ENCODE results near the gene TTC21B.
A peak's percentile ranks its signal among the peaks of the same experiment; 100 is the strongest.
"Not testable (repeated sequence)": the region's sequence is repeated elsewhere in the genome, so short reads cannot be mapped to it uniquely, and the experiment has no call there.

TTC21B gene

DNA sequence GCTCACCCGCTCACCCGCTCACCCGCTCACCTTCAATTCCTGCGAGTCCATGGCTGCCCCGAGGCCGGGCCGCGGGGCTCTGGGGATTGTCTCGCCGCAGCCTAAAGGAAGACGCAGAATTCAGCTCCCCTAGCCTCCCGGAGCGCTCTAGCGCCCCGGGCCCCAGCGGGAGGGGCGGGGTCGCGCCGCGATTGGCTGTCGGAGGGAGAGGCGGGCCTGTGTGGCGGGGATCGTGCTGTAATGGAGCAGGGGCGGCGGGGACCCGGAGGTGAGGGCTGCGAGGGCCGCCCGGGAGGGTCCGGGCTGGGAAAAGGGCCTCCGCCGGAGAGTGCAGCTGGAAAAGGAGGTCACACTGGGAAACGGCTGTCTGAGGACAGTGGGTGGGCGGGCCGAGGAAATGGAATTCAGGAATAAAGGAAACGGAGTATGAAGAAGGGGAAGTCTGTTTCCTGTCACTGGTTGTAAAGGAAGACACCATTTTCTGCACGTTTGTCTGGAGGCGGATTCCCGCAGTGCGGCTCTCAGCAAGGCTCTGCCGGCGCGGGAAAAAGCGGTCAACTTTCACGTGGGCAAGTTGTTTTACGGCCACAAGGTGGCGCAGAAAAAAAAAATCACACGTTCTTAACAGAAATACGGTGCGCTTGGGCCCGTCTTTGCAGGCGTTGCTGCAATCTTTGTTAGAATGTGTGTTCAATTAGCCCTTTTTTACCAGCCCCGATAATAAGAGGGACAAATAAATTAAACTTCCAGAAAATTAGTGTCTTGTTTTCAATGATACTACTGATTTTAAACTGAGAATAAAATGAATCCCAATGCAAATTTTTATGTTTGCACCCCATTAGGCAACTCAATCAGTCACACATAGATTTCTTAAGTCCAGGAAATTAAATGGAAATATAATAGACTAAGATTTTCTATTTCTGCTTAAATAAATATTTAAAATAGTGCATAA lies at the start of gene TTC21B:
TSS of gene TTC21B (minus strand) at position 122 of the 952 bp plus-strand sequence. CDS start at position 51, 71 bp downstream.
- peak; percentile 97 for DNase-seq (ENCODE audit: low spot score)

DNA sequence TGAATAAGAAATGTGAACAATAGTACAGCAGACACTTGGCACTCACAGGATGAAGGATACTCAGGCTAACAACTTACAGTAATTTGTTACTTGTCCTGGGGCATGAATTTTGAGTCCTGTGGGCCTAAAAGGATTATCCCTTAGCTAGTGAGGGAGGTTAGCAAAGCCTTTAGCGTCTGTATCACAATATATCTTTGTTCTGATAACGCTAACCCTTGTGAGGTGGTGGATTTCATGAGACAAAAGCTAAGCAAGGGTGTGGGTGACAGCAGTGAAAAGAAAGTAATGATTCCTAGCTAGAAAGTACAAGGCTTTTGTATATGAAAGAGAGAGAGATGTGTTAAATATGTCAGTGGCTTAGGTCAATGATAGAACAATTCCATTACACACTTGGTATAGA lies 46.8 kb upstream of the TTC21B start:
- no peak for DNase-seq (ENCODE audit: low spot score)

DNA sequence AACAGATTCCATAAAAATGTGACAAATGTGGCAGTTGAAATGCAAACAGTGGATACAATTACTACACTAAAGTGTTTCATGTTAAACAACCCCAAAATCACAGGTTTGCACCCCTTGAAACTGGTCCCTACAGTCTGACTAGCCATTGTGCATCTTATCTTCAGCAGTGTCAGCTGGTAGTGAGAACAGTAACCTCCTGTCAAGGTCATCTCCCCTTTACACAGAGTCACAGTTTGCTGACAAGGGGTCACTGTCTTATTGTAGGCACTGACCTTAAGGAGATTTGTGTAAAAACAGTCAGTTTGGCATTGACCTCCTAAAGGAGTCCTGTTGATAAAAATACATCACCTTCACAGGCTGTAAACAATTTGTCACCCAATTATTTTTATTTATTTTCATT lies 37.3 kb upstream of the TTC21B start:
- no peak for DNase-seq (ENCODE audit: low spot score)

DNA sequence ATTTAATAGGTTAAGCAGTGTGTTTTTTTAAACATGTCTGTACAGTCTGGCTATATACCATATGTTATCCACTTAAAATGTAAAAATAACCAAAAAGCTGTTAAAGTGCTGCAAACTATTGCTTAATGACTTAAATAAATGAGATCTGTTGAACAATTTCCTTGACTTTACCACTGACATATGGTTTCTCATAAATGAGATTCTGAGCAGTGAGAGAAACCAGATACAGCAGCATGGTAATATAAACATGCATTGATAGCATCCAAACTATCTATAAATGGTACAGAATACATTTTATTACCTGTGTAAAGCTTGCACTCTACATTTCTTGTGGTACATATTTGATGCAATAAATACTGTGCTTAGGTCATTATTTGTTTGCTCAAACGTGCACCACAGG lies 36.3 kb upstream of the TTC21B start:
- no peak for DNase-seq (ENCODE audit: low spot score)

DNA sequence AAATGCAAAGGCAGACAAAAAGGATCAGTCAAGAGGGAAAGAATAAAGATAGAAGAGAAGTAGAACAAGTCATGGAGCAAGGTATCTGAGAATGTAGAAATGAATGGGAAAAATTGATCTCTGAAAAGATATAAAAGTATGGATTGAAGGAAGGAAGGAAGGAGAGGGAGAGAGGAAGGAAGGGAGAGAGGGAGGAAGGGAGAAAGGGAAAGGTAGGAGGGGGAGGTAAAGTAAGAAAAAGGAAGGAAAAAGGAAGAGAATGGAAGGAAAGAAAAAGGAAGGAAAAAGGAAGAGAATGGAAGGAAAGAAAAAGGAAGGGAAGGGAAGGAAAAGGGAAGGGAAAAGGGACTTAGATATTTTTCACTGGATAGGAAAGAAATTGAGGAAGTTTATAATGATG lies 31.5 kb upstream of the TTC21B start:
- no peak for DNase-seq (ENCODE audit: low spot score)

DNA sequence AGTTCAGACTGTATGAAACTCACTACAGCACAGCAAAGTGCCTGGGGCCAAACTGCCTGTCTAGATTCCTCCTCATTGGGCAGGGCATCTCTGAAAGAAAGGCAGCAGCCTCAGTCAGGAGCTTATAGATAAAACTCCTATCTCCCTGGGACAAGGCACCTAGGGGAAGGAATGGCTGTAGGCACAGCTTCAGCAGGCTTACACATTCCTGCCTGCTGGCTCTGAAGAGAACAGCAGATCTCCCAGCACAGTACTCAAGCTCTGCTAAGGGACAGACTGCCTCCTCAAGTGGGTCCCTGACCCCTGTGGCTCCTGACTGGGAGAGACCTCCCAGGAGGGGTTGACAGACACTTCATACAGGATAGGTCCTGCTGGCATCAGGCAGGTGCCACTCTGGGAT lies 18.6 kb upstream of the TTC21B start:
- DNase-seq (ENCODE audit: low spot score): not testable (repeated sequence)

DNA sequence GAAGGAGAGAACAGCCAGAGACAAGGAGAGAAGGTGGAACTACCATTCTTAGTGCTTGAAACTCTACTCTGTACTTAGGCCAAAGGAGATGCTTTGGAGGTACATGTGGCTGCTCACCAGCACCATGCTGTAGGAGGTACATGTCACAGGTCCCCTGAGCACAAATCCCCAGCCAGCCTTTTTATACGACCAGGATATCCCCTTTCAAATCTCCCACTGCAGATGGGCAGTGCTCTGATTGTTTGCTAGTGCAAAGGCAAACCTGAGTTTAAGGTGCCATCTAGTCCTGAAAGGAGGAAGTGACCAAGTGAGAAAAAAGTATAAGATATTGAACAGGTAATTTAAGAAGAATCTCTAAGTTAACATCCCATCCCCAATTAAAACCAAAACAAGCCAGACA lies 17.1 kb upstream of the TTC21B start:
- no peak for DNase-seq (ENCODE audit: low spot score)

DNA sequence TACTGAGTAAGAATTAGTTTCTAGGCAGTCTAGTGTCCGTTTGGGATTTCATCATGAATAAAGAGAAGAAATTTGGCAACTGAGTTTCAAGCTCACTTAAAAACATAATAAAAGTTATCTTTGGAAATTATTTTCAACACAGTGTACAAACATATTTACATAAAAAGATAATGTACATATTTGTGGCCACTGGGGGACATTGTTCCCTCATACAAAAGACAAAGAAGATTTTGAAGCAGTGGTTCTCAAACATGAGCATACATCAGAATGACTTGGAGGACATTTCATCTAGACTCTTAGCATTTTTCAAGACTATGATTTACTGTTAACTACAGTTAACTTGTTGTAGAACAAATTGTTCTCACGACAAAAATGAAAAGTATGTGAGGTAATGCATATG lies 15.7 kb upstream of the TTC21B start:
- DNase-seq (ENCODE audit: low spot score): no peak

DNA sequence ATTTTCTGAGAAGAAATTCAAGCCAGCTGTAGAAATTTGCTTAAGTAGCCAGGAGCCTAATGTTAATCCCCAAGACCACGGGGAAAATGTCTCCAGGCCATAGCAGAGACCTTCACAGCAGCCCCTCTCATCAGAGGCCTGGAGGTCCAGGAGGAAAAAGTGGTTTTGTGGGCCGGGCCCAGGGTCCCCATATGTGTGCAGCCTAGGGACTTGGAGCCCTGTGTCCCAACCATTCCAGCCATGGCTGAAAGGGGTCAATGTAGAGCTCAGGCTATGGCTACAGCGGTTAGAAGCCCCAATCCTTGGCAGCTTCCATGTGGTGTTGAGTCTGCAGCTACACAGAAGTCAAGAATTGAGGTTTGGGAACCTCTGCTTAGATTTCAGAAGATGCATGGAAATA lies 14.2 kb upstream of the TTC21B start:
- DNase-seq (ENCODE audit: low spot score): no peak

DNA sequence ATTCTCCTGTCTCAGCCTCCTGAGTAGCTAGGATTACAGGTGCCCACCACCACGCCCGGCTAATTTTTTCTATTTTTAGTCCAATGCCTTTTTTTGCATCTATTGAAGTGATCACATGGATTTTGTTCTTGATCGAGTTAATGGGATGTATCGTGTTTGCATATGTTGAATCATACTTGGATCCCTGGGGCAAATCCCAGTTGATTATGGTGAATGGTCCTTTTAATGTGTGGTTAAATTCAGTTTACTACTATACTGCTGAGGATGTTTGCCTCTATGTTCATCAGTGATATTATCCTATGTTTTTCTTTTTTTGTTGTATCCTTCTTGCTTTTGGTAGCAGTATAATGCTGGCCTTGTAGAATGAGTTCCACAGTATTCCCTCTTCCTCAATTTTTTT lies 8.2 kb upstream of the TTC21B start:
- no peak for DNase-seq (ENCODE audit: low spot score)

DNA sequence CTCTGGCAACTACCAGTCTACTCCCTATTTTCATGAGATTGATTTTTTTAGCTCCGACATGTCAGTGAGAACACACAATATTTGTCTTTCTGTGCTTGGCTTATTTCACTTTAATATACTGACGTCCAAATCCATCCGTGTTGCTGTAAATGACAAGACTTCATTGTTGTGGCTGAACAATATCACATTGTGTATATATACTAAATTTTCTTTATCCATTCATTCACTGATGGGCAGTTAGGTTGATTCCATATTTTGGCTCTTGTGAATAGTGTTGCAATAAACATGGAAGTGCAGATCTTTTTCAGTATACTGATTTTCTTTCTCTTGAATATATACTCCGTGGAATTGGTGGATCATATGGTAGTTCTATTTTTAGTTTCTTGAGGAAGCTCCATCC lies 5.8 kb upstream of the TTC21B start:
- no peak for DNase-seq (ENCODE audit: low spot score)

DNA sequence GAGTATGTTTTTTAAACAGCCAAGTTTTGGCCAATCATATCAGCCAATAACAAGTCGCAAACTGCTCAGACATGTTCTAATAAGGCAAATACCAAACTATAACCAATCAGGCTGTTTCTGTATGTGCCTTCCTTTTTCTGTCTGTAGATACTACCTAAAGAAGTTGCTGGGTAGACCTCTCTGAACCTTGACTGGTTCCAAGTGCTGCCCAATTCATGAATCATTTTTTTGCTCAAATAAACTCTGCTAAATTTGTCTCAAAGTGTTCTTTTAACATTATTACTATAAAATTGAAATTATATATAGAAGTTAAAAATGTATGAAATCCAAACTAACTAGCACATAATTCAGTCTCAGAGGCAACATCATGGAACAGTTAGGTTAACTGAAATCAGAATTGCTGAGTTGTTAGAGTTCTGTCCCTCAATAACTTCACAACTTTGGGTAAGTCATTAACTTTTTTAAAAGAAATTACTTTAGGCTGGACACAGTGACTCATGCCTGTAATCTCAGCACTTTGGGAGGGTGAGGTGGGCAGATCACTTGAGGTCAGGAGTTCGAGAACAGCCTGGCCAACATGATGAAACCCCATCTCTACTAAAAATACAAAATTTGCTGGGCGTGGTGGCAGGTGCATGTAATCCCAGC lies 4.9 kb upstream of the TTC21B start:
- no peak for DNase-seq (ENCODE audit: low spot score)

DNA sequence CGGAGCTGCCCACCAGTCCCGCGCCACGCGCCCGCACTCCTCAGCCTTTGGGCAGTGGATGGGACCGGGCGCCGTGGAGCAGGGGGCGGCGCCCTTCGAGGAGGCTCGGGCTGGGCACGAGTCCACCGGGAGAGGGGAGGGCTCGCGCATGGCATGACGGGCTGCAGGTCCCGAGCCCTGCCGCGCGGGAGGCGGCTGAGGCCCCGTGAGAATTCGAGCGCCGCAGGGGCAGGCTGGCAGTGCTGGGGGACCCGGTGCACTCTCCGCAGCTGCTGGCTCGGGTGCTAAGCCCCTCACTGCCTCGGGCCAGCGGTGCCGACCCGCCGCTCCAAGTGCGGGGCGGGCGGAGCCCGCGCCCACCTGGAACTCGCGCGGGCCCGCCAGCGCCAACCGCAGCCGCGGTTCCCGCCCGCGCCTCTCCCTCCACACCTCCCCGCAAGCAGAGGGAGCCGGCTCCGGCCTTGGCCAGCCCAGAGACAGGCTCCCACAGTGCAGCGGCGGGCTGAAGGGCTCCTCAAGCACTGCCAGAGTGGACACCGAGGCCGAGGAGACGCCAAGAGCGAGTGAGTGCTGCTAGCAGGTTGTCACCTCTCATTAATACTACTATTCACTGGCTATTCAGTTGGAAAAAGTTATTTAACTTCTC lies 3.6 kb upstream of the TTC21B start:
- no peak for DNase-seq (ENCODE audit: low spot score)

DNA sequence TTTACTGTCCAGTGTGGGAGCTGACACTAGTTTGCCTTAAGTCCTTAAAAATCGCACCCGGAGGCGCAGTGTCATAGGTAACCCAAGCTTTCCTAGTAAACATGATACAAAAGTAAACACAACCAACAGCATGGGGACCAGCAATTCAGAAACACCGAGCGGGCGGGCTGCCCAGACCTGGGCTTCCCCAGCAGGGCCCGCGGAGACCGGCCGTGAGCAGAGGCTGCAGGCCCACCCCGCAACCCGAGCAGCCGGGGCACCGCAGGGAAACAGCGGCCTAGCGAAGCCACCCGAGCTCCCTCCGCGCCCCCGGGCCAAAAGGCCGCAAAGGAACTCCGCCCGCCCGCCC lies 296 bp downstream of the TTC21B start:
- no peak for DNase-seq (ENCODE audit: low spot score)

DNA sequence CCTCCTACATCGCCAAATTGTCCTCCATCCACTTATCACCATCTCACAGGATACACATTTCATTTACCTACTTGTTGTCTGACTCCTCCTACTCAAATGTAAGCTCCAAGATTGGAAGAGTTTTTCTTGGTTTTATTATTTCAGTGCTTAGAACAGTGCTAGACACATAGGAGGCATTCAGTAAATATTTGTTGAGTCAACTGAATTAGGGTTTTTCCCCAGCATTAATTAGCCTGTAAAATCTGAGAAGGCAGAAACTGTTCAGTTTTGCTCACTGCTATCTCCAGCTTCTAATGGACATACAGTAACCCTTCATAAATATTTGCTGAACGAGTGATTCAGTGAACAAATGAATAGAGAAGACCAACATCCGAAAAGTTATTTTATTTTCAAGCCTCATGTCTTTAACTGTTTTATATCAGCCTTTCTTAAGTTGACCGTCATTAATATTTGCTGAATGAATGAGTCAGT lies 800 bp downstream of the TTC21B start:
- DNase-seq (ENCODE audit: low spot score): no peak

DNA sequence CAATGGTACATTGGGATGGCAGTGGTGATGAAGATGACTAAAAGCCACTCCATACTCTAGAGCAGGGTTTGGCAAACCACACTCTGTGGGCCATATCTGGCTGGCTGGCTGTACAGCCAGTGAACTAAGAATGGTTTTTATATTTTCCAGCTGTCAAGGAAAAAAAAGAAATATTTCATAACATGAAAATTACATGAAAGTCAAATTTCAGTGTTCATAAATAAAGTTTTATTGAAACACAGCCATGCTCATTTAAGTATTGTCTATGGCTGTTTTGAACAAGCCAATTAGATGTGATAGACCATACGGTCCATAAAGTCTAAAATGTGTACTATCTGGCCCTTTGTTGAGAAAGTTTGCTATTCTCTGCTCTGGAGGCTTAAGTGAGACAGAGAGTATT lies 1.5 kb downstream of the TTC21B start:
- DNase-seq (ENCODE audit: low spot score): no peak

DNA sequence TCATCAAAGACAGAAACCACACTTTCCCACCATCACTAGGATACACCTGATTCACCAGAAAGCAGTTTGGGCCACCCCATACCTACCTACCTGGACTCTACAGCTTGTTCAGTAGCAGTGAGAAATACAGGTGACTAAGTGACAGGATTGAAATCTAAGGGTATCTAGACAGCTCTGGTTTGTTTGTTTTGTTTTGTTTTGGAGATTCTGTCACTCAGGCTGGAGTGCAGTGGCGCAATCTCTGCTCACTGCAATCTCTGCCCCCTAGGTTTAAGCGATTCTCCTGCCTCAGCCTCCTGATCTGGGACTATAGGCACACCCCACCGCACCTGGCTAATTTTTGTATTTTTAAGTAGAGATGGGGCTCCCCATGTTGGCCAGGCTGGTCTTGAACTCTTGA lies 3.1 kb downstream of the TTC21B start:
- DNase-seq (ENCODE audit: low spot score): no peak

DNA sequence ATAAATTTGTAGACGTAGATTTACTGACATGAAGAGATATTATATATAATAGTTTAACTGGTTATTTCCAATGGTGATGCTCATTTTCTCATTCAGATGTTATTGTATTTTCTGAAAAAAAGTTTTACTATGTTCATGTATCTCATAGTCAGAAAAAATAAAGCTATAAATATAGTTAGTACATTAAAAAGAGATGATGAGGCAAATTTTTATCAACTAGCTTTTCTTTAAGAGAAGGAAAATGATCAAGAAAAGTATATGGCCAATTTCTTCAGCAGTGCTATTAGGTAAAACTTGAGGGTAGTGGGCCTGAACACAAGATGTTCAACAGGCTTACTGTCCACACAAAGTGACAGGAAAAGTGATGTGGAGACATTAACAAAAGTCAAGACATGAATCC lies 11.7 kb downstream of the TTC21B start:
- no peak for DNase-seq (ENCODE audit: low spot score)

DNA sequence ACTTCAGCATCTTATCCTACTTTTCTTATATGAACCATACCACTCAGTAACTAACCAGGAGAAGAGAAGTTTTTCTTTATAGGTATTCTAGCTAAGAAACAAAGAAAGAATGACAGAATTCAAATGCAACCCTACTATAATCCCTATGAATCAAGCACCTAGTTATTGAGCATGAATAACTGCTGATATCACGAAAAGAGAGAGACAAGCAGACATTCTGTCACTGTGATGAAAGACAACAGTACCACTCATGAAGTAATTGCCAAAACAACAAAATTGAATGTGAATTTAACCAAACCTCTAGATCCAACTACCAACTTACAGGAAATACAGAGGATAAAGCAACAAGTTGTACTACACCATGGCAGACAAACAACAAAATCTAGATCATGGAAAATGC lies 15.3 kb downstream of the TTC21B start:
- DNase-seq (ENCODE audit: low spot score): no peak

DNA sequence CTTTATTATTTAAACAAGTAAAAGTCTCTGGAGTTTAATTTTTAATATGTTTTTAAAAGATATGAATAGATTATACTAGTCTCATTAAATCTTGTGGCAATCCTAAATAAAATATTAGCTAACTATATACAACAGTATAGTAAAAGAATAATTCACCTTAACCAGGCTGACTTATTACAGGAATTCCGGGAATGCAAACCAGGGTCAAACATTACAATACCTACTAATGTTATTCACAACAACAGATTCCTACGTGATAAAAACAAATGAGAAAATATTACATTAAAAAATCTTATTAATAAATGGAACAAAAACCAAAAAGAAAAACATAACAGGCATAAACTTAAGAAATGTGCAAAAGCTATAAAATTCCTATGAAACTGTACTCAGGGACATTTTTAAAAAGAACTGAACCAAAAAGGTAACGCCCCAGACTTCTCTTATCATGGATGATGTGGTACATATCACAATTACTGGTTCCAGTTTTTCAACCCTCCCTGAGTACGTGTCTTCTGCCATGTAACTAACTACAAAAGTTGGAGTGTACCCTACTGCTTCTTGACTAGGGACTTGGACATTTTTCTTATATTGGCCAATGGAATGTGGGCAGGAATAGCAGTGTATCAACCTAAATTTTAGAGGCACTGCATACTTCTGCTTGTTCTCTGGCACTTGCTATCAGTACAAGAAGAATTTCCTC lies 20.2 kb downstream of the TTC21B start:
- DNase-seq (ENCODE audit: low spot score): no peak

DNA sequence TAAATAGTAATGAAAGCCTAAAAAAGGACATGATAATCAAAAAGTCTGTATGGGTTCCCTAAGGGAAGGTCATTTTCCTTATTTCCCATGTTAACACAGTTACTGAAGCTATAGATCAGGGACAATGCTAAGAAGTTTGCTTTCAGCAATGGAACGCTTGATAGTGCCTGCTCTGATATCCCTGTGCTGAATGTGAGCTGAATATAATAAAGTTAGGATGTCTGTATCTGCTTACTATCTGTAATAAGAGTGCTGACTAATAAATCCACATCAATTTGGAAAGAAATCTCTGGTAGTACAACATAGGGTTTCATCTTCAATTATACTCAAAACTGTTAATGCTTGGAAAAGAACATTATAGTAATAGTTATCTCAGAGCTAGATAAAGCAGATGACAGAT lies 25.8 kb downstream of the TTC21B start:
- DNase-seq (ENCODE audit: low spot score): no peak

DNA sequence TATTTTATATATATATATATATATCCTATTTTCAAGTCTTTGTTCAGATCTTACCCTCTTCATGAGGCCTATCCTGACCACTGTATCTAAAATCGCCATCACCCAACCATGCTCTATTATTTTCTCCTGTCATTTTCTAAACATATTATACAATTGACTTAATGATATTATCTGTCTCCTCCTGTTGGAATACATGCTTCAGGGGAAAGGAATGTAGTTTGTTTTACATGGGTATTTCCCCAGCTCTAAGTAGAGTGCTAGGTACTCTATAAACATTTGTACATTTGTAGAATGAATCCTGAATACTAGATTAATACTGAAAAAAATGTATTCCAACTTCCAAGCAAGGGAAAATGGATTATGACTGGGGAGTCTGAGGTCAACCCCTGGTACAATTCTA lies 26.2 kb downstream of the TTC21B start:
- no peak for DNase-seq (ENCODE audit: low spot score)
